ENCODE measurements around the gene SCNM1.

Gene SCNM1

GRCh38 chr1:151165738-151166504 is at the start of gene SCNM1, which contains the start of gene LYSMD1:
Gene SCNM1, plus strand, starts transcription at chr1:151166144. Its CDS starts 9 bp downstream, at chr1:151166153.
Gene LYSMD1, minus strand, starts transcription at chr1:151165902. Its CDS starts 644 bp downstream, at chr1:151165258.
- DNase-seq (ENCODE audit: low read depth) = peak; percentile 98

GRCh38 chr1:151124763-151125403 is 41.1 kb upstream of the SCNM1 start:
- no peak for DNase-seq (ENCODE audit: low read depth)

- DNase-seq (ENCODE audit: low read depth) = no peak
These were observed 37.1 kb upstream of the SCNM1 start for GRCh38 chr1:151128800-151129199.

- no peak for DNase-seq (ENCODE audit: low read depth)
These were observed 34.9 kb upstream of the SCNM1 start for GRCh38 chr1:151130987-151131586.

- no peak for DNase-seq (ENCODE audit: low read depth)
These were observed 34.1 kb upstream of the SCNM1 start for GRCh38 chr1:151131701-151132334.

GRCh38 chr1:151132335-151133017 is 33.5 kb upstream of the SCNM1 start:
- no peak for DNase-seq (ENCODE audit: low read depth)

GRCh38 chr1:151133018-151133806 is 32.7 kb upstream of the SCNM1 start:
- no peak for DNase-seq (ENCODE audit: low read depth)

- no peak for DNase-seq (ENCODE audit: low read depth)
These were observed 31.5 kb upstream of the SCNM1 start for GRCh38 chr1:151134396-151134795.

GRCh38 chr1:151134991-151135390 is 31.0 kb upstream of the SCNM1 start:
- DNase-seq (ENCODE audit: low read depth) = no peak

- DNase-seq (ENCODE audit: low read depth) = no peak
These were observed 30.2 kb upstream of the SCNM1 start for GRCh38 chr1:151135433-151136385.

GRCh38 chr1:151137789-151138188 is 28.2 kb upstream of the SCNM1 start:
- DNase-seq (ENCODE audit: low read depth) = no peak

GRCh38 chr1:151142411-151143056 is 23.4 kb upstream of the SCNM1 start:
- DNase-seq (ENCODE audit: low read depth) = no peak

- no peak for DNase-seq (ENCODE audit: low read depth)
These were observed 22.9 kb upstream of the SCNM1 start for GRCh38 chr1:151143057-151143435.

GRCh38 chr1:151143986-151144385 is 22.0 kb upstream of the SCNM1 start:
- DNase-seq (ENCODE audit: low read depth) = no peak

GRCh38 chr1:151144474-151145303 is 21.3 kb upstream of the SCNM1 start:
- no peak for DNase-seq (ENCODE audit: low read depth)

- no peak for DNase-seq (ENCODE audit: low read depth)
These were observed 20.5 kb upstream of the SCNM1 start for GRCh38 chr1:151145304-151146071.

- no peak for DNase-seq (ENCODE audit: low read depth)
These were observed 19.9 kb upstream of the SCNM1 start for GRCh38 chr1:151146072-151146411.
